KOPT-K1 (cell line): ENCODE results near the gene ATAD5.
"Not testable (repeated sequence)": the region's sequence is repeated elsewhere in the genome, so short reads cannot be mapped to it uniquely, and the experiment has no call there.

Source experiments
- H3K27ac ChIP-seq: fragments of 200-600 bp; sonication (generic); 2 replicates; pipeline ENCODE4 v1.5.1; 2016; ENCODE audit warnings: antibody characterized with exemption, mild to moderate bottlenecking, low read depth, low read length; ENCODE audit not compliant: poor library complexity, severe bottlenecking
- H3K36me3 ChIP-seq: fragments of 200-600 bp; sonication (generic); 2 replicates; pipeline ENCODE4 v1.5.1; 2017; ENCODE audit warnings: antibody characterized with exemption, mild to moderate bottlenecking, low read length, moderate library complexity; ENCODE audit not compliant: insufficient read depth
- H3K9me3 ChIP-seq: fragments of 200-600 bp; sonication (generic); 2 replicates; pipeline ENCODE4 v1.5.1; 2017; ENCODE audit warnings: antibody characterized with exemption, low read length, mild to moderate bottlenecking; ENCODE audit not compliant: insufficient read depth, poor library complexity, severe bottlenecking

ATAD5 gene

DNA sequence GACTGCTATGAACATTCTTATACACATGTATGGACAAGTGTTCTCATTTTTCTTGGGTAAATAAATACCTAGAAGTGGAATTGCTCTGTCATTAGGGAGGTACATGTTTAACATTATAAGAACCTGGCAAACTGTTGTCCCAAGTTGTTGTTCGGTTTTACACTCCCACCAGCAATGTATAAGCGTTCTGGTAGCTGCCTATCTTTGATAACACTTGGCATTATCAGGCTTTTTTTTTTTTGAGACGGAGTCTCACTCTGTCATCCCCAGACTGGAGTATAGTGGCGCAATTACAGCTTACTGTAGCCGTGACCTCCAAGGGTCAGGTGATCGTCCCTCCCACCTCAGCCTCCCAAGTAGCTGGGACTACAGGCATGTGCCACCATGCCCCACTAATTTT lies 16.3 kb downstream of the ATAD5 start:
- no peak overlapping the region for H3K27ac ChIP-seq
- peaks cover 94% of the 10 kb centered on the region for H3K36me3 ChIP-seq
- no peaks in the 10 kb centered on the region for H3K9me3 ChIP-seq

DNA sequence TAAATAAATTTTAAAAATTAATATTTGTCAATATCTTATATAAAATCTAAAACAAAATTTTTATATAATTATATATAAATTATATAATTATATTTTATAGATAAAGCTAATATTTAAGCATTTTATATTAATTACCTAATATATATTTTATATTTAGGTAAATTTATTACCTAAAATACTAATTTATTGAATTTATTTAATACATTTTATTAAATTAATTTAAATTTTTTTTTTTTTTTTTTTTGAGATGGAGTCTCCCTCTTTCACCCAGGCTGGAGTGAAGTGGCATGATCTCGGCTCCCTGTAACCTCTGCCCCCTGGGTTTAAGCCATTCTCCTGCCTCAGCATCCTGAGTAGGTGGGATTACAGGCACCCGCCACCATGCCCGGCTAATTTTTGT lies 22.4 kb downstream of the ATAD5 start:
- no peaks in the 10 kb centered on the region for H3K9me3 ChIP-seq
- H3K27ac ChIP-seq = no peak overlapping the region
- peaks cover 90% of the 10 kb centered on the region for H3K36me3 ChIP-seq

DNA sequence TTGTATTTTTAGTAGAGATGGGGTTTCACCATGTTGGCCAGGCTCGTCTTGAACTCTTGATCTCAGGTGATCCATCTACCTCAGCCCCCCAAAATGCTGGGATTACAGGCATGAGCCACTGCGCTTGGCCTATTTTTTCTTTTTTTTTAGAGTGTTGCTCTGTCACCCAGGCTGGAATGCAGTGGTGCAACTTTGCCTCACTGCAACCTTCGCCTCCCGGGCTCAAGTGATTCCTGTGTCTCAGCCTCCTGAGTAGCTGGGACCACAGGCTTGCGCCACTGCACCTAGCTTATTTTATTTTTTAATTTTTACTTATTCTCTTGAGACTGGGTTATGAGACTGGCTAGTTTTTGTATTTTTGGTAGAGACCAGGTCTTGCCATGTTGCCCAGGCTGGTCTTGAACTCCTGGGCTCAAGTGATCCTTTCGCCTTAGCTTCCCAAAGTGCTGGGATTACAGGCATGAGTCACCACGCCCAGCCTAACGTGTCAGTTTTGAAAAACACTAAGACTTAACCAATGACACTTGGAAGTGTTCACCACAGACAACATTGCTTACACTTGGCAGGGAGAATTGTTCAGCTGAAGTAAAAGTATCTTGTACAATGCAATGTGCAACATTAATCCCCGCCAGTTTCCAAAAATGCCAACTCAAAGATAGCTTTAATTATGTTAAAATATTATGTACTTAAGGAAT lies 26.9 kb downstream of the ATAD5 start:
- no peaks in the 10 kb centered on the region for H3K9me3 ChIP-seq
- H3K36me3 ChIP-seq = peaks cover 95% of the 10 kb centered on the region
- H3K27ac ChIP-seq = no peak overlapping the region

DNA sequence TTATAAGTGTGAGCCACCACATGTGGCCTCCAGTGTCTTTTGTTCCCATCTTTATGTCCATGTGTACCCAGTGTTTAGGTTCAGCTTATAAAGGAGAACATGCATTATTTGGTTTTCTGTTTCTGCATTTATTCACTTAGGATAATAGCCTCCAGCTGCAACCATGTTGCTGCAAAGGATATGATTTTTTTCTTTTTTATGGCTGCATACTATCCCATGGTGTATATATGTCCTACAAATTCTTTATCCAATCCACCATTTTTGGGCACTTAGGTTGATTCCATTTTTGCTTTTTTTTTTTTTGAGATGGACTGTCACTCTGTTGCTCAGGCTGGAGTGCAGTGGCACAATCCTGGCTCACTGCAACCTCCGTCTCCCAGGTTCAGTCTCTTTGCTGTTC lies 32.9 kb downstream of the ATAD5 start:
- Histone ChIP-seq H3K27ac (no peak overlapping the region), H3K9me3 (no peaks in the 10 kb centered on the region), H3K36me3 (peaks cover 99% of the 10 kb centered on the region)

DNA sequence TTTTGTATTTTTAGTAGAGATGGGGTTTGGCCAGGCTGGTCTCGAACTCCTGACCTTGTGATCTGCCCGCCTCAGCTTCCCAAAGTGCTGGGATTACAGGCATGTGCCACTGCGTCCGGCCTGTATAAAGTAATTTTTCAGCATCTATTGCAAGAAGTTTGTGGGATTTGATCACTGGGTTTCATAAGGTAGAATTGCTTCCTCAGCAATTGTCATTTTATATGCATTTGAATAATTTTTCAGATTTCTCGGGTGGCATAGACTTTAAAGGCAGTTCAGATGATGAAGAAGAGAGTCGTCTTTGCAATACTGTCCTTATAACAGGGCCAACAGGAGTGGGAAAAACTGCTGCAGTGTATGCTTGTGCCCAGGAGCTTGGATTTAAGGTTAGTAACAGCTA lies 37.2 kb downstream of the ATAD5 start:
- Histone ChIP-seq H3K36me3 (peaks cover 99% of the 10 kb centered on the region), H3K27ac (no peak overlapping the region), H3K9me3 (no peaks in the 10 kb centered on the region)

DNA sequence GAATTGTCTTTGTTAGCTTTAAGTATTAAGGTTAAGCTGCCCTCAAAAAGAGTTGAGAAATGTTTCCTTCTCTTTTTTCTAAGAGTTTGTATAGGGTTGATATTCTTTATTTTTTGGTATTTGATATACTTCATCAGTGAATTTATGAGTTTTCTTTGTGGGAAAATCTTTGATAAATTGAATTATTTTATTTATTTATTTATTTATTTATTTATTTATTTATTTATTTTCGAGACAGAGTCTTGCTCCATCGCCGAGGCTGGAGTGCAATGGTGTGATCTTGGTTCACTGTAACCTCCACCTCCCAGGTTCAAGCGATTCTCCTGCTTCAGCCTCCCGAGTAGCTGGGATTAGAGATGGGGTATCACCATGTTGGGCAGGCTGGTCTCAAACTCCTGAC lies 54.4 kb downstream of the ATAD5 start:
- no peaks in the 10 kb centered on the region for H3K9me3 ChIP-seq
- H3K36me3 ChIP-seq = peaks cover 96% of the 10 kb centered on the region
- H3K27ac ChIP-seq = no peak overlapping the region

DNA sequence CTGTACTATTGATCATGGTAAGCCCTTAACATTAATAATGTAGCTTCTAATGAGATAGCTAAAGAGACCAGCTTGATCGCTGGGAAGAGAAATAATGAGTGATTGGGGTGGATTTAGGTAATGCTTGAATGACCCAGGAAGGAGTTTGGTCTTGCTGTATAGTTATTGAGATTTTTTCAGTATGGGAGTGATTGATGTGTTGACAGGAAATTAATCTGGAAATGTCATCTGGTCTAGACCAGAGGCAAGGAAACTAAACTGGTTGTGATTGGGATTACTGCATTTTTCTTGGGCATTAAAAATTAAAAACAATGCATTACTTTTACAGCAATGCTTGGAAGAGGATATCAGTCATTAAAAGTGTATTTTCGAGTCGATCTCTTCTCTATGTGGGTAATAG lies 62.5 kb downstream of the ATAD5 start:
- Histone ChIP-seq H3K27ac (no peak overlapping the region), H3K9me3 (no peaks in the 10 kb centered on the region), H3K36me3 (peaks cover 98% of the 10 kb centered on the region)

DNA sequence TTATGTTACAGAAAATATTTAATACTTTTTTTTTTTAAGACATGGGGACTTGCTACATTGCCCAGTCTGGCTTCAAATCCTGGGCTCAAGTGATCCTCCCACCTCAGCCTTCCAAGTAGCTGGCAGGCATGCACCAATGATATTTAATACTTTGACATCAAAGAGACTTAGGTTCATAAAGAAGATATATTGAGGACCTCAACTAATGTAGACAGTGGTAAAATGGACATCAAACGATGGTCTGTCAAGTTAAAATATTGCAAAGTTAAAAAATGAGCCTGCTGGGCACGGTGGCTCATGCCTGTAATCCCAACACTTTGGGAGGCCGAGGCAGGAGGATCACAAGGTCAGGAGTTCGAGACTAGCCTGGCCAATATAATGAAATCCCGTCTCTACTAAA lies 65.5 kb downstream of the ATAD5 start:
- Histone ChIP-seq H3K36me3 (peaks cover 96% of the 10 kb centered on the region), H3K27ac (no peak overlapping the region), H3K9me3 (no peaks in the 10 kb centered on the region)

DNA sequence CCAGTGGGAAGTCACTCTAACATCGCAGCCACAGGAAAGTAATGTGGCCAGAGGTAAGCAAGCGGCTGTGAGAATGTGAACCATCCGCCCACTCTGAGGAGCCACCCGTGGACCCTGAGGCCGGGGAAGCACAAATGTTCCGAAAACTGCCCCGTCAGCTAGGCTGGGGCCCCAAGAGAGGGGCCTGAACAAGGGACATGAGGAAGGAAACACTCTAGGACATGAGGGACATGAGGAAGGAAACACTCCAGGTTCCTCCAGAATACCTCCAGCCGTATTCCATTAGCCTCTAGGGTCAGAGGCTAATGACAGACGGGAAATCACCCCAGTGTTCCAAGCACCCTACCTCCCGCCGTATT lies 74.0 kb downstream of the ATAD5 start:
- Histone ChIP-seq H3K27ac (peak overlapping the region; percentile 69), H3K9me3 (no peaks in the 10 kb centered on the region), H3K36me3 (peaks cover 28% of the 10 kb centered on the region)

DNA sequence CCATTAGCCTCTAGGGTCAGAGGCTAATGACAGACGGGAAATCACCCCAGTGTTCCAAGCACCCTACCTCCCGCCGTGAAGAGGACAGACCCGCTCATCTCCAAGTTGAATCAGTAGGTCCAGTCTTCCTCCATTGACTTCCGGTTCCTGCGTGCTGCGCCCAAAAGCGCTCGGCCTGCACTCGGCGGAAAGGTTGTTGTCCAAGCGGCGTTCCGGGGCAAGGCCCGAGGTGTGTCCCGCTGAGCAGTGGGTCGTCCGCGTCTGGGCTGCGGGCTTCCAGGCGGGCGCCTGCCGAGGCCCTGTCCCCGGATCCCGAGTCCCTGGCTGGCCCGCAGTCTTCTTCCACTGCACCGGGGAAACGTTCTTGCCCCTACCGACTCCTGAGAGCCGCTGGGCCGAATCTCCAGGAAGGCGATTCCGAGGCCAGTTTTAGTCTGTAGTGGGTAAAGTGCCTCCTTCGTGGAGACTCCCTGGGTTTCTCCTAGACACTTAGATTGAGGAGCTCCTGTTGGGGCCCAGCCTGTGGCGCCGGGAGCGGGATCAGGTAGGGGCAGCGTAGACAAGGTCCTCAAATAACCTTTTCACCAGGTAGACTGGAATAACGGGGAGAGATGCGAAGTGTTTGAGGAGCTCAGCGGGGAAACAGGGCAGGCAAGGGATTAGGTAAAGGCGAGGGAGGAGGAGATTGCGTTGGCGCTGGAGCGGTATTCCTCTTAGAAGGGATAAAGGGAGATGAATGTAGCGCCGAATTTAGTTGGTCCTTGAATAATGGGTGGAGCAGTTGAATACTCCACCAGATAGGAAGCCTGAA lies 74.5 kb downstream of the ATAD5 start, which contains the start of gene TEFM:
Gene TEFM, minus strand, starts transcription at position 138 of the 811 bp plus-strand sequence. Its CDS starts 40 bp downstream, at position 98.
- H3K27ac ChIP-seq = peak within 1 kb of the TSS; percentile 69
- no peaks in the 10 kb centered on the region for H3K9me3 ChIP-seq
- H3K36me3 ChIP-seq = peaks cover 23% of the 10 kb centered on the region

DNA sequence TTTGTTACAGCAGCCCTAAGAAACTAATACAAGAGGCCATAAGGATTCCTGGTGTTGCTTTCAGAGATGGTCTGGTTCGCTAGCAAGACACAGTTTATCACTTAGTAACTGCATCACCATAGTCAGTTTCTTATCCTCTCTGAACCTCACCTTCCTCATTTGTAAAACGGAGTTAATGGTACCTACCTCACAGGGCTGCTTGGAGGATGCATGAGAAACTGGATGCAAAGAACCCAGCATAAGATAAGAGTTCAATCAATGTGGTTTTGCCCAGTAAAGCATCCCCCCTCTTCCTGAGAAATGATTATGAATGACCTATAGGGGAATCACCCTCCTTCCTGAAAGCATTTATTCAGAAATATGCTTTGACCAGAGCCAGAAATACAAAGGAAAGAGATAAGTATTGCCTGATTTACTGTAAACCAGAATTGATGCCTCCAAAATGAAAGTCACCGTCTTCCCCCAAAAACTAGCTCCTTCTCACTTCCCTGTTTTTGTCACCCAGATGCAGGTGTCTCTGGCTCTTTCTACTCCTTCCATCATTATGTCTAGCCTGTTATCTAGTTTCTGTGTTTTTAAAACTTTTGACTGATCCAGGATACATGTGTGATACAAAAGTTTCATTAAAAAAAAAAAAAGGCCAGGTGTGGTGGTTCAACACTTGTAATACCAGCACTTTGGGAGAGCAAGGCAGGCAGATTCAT lies 77.1 kb downstream of the ATAD5 start:
- Histone ChIP-seq H3K9me3 (no peaks in the 10 kb centered on the region), H3K27ac (no peak overlapping the region), H3K36me3 (0 out of 2 replicates have a peak, but pooled peaks cover 3% of the 10 kb centered on the region)

DNA sequence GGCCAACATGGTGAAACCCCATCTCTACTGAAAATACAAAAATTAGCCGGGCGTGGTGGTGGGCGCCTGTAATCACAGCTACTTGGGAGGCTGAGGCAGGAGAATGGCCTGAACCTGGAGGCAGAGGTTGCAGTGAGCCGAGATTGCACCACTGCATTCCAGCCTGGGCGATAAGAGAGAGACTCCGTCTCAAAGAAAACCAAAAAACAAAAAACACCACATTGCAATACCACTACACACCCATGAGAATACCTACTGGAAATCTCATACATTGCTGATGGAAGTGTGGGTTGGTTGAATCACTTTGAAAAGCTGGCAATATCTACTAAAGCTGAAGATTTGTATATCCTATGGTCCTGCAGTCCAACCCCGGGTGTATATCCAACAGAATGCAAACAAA lies 78.4 kb downstream of the ATAD5 start:
- not testable (repeated sequence) for H3K9me3 ChIP-seq, H3K36me3 ChIP-seq, H3K27ac ChIP-seq

DNA sequence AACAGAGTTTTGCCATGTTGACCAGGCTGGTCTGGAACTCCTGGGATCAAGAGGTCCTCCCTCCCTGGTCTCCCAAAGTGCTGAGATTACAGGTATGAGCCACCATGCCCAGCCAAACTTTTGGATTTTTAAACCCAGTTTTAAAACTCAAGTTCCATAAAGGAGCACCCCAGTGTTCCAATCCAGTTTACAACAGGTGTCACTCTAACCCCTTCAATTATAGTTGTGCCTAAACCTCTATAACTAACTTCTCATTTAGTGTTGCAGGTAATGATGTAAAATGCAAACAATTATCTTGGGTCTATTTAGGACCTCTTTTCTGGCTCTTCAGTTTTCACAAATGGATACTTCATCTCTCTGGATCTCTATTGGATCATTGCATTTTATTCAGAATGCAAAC lies 82.2 kb downstream of the ATAD5 start:
- no peaks in the 10 kb centered on the region for H3K9me3 ChIP-seq
- H3K27ac ChIP-seq = no peak overlapping the region
- no peaks in the 10 kb centered on the region for H3K36me3 ChIP-seq

DNA sequence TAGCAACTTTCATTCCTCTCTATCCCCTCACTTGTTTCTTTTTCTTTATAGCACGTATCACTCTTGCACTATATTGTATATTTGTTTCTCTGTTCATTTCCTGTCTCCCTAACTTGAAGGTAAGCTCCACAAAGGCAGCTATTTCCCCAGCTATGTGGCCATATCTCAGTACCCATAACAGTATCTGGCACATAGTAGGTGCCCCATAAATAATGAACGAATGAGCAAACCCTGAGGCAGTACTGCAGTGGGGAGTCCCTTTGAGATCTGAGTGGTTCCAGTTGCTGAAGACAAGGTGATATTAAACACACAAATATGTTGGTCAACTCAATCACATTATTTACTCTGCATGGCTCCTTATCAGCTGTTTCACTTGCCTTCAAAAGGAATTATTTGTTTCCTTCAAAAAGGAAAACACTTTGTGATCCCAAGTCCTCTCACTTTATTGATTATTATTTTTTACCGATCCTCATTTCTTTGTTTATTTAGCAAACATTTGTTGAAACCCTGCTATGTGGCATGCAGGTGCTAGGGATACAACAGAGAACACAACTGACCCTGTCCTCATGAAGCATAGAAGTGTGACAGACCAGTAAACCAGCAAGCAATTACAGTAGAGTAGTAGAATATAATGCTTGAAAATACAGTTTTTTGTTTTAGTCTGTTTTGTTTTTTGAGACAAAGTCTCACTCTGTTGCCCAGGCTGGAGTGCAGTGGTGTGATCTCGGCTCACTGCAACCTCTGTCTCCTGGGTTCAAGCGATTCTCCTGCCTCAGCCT lies 84.3 kb downstream of the ATAD5 start:
- Histone ChIP-seq H3K27ac (no peak overlapping the region), H3K36me3 (no peaks in the 10 kb centered on the region), H3K9me3 (no peaks in the 10 kb centered on the region)

DNA sequence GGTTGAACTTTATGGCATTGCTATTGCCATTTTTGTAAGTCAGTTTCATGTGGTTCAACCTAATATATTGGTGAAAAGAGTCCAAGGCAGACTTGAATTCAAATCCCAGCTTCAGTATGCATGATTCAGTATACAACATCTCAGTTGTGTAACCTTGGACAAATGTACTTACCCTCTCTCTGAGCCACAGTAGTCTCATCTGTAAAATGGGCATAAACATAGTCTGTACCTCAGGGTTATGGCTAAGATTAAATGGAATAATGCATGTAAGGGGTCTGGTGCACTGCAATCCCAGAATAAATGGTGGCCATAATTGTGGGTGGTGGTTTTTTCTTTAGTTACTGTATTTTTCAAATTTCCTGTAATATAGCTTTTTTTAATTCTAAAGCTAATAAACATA lies 85.3 kb downstream of the ATAD5 start:
- Histone ChIP-seq H3K27ac (no peak overlapping the region), H3K9me3 (no peaks in the 10 kb centered on the region), H3K36me3 (no peaks in the 10 kb centered on the region)
